HepG2 (cell line): Measurements from ENCODE around the gene THRAP3.

Experiments
- EHMT2 ChIP-seq: fragments of 200-600 bp; sonication (generic); IDR thresholded peaks from 2 replicates; pipeline ENCODE4 v1.7.0; 2017; ENCODE audit warnings: antibody characterized with exemption, low read depth, low read length, borderline replicate concordance
- XRCC5 ChIP-seq: fragments of 200-400 bp; formaldehyde crosslinking; optimal IDR thresholded peaks from 2 replicates; pipeline ENCODE3; 2017; ENCODE audit warnings: mild to moderate bottlenecking, low read length

- no peak for TF ChIP-seq XRCC5
- no peak for TF ChIP-seq EHMT2
These were observed 79.0 kb downstream of the THRAP3 start for GRCh38 chr1:36303244-36303643.
